NCI-H82 (cell line): ENCODE data around the gene PLSCR3.

ENCODE experiments used
- DNase-seq: peaks from one replicate; lab custom pipeline; 2025; lab: John Stamatoyannopoulos, UW

Gene PLSCR3

GRCh38 chr17:7347630-7348477 lies 46.5 kb downstream of the PLSCR3 start:
- no peak for DNase-seq

DNA sequence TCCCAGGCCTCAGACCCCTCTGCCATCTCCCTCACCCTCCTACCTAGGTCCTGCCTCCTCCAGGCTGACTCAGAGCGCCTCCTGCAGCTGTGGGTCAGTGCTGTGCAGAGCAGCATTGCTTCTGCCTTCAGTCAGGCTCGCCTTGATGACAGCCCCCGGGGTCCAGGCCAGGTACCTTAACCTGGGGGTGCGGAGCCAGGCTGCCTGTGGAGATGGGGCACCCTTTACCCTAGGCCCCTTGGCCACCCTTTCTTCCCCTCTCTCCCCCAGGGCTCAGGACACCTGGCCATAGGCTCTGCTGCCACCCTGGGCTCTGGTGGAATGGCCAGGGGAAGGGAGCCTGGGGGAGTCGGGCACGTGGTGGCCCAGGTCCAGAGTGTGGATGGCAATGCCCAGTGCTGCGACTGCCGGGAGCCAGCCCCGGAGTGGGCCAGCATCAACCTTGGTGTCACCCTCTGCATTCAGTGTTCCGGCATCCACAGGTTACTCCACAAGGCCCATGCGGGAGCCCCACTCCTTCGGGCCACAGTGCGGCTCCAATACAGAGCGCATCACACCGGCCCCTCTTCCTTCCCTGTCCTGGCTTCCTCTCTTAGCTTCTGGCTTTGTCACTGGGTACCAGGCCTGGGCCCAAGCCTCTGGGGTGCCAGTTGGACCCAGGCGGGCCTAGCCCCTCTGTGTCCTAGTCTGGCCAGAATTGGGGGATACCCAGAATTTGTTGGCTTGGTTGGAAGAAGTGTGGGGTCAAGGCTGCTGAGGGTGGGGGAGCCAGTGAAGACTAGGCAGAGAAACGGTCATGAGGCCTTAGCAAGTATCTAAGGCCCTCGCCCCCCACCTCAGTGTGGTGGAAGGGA lies 47.3 kb downstream of the PLSCR3 start:
- no peak for DNase-seq

DNA sequence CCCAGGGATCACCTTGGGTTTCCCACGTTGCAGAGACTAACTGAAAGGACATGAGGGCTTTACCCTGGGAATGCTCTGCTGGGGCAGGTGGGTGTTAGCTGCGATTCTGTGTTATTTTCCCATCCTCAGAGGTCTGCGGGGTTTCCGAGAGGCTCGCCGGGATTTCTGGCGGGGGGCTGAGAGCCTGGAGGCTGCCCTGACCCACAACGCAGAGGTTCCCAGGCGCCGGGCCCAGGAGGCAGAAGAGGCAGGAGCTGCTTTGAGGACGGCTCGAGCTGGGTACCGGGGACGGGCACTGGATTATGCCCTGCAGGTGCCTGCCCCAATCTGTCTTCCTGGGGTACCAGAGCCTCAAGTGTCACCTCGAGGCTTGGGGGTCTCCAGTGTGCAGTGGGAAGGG lies 51.1 kb downstream of the PLSCR3 start:
- DNase-seq: no peak

- no peak for DNase-seq
These were observed 52.5 kb downstream of the PLSCR3 start for GRCh38 chr17:7341842-7342241.

GRCh38 chr17:7340179-7340578 lies 54.1 kb downstream of the PLSCR3 start:
- no peak for DNase-seq
